ENCODE results near the gene ANKRD35. TPM values are rescaled to one million over a fixed set of nuclear protein-coding genes. Genes with fewer than 3 reads are reported as not detected.

The ANKRD35 gene
- total RNA-seq, 2 experiments from 2014 or later: 0.33 to 0.35 TPM

DNA sequence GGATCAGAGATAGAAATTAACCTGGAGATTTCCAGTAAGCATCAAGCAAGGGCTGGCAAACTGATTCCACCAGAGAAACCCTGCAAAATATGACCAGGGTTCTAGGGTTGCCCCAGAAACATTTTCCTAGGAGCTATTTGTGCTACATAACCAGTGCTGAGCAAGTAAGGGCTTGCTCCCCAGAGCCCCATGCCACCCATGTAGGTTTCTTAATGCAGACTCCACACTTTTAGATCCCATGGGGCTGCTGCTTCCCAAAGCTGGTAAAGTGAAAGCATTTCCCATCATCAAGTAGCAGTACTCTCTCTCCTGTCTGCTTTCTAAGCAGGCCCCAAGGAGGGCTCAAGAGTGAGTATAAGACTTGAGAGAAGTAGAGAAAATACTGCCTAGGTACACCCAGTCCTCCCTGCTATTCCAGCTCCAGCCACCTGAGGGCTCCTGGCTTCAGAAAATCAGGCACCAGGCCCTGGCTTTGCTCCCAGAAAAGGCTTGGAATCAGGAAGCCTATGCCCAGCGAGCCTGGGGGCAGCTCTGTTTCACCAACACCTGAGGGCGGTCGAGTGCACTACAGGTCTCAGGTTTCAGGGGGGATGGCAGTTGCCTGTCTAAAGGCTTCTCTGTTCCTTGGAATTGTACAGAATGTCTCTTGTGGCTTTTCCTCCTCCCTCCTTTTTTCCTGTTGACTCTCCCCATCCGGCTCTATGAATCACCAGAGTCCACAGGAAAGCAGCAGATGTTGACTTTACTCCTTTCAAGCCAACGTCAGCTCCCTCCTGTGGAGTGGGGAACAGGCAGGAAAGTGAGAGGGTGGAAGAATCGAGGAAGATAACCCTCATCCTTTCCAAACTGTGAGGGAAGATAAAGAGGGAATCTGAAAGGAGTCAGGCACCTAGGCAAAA is 6.2 kb upstream of the ANKRD35 start:
- POLR2A ChIA-PET: interaction anchor here (0.6 to 2.4 kb wide), 10 partner anchors 11 to 87 kb away, joined by 3 to 11 read pairs (median 4); partner anchors contain the start of genes ANKRD34A, ITGA10, NUDT17 and PIAS3
- peaks cover 2% of the 10 kb centered on the region for H3K27me3 Mint-ChIP-seq
- H3K4me1 Mint-ChIP-seq: peaks cover under 1% of the 10 kb centered on the region
- no peak overlapping the region for H3K4me3 Mint-ChIP-seq
- no peak overlapping the region for H3K27ac Mint-ChIP-seq
- DNase-seq: peak; percentile 66
- H3K36me3 Mint-ChIP-seq (ENCODE audit: low read depth): no peaks in the 10 kb centered on the region
- H3K9me3 Mint-ChIP-seq: no peaks in the 10 kb centered on the region
- CTCF ChIA-PET: interaction anchor here (0.8 to 2.5 kb wide), 22 partner anchors 9 to 160 kb away, joined by 3 to 16 read pairs (median 5); partner anchors contain the start of genes ANKRD34A, HJV, ITGA10 and NUDT17

GRCh38 chr1:145891143-145891542 is 5.5 kb upstream of the ANKRD35 start:
- H3K4me1 Mint-ChIP-seq: peaks cover 4% of the 10 kb centered on the region
- no peak overlapping the region for H3K27ac Mint-ChIP-seq
- CTCF ChIA-PET: interaction anchor here (0.8 to 2.5 kb wide), 20 partner anchors 9 to 141 kb away, joined by 3 to 16 read pairs (median 5); partner anchors contain the start of genes ANKRD34A, HJV, ITGA10 and NUDT17
- no peak overlapping the region for H3K4me3 Mint-ChIP-seq
- no peak for DNase-seq
- no peaks in the 10 kb centered on the region for H3K9me3 Mint-ChIP-seq
- H3K27me3 Mint-ChIP-seq: peaks cover 3% of the 10 kb centered on the region
- no peaks in the 10 kb centered on the region for H3K36me3 Mint-ChIP-seq (ENCODE audit: low read depth)
- POLR2A ChIA-PET: interaction anchor here (0.6 to 2.4 kb wide), 7 partner anchors 16 to 88 kb away, joined by 3 to 11 read pairs (median 4); partner anchors contain the start of genes ANKRD34A, ITGA10, NUDT17 and PIAS3

- peaks cover 11% of the 10 kb centered on the region for H3K27me3 Mint-ChIP-seq
- H3K4me1 Mint-ChIP-seq: peaks cover 15% of the 10 kb centered on the region
- no peak overlapping the region for H3K27ac Mint-ChIP-seq
- ChIA-PET CTCF (interaction anchor here (0.6 to 1.0 kb wide), 3 partner anchors 9 to 125 kb away, joined by 3 to 6 read pairs (median 3); no protein-coding TSS in a partner anchor), POLR2A (no interaction called here)
- no peak for DNase-seq
- H3K4me3 Mint-ChIP-seq: no peak overlapping the region
- no peaks in the 10 kb centered on the region for H3K9me3 Mint-ChIP-seq
- H3K36me3 Mint-ChIP-seq (ENCODE audit: low read depth): no peaks in the 10 kb centered on the region
These were observed 4.1 kb upstream of the ANKRD35 start for GRCh38 chr1:145889722-145890121.

GRCh38 chr1:145887631-145888030 is 2.0 kb upstream of the ANKRD35 start:
- POLR2A ChIA-PET: no interaction called here
- Mint-ChIP-seq H3K4me1 (peaks cover 17% of the 10 kb centered on the region), H3K9me3 (no peaks in the 10 kb centered on the region), H3K4me3 (no peak overlapping the region), H3K27me3 (peaks cover 28% of the 10 kb centered on the region), H3K27ac (no peak overlapping the region), H3K36me3 (ENCODE audit: low read depth) (no peaks in the 10 kb centered on the region)
- CTCF ChIA-PET: interaction anchor here (10.0 kb wide), 1 partner anchor 41 kb away, joined by 58 read pairs; the partner anchor contains the start of gene NUDT17
- no peak for DNase-seq

GRCh38 chr1:145886816-145887215 is 1.1 kb upstream of the ANKRD35 start:
- peaks cover 30% of the 10 kb centered on the region for H3K27me3 Mint-ChIP-seq
- ChIA-PET CTCF (interaction anchor here (0.7 to 10.0 kb wide), 6 partner anchors 13 to 146 kb away, joined by 3 to 58 read pairs (median 4); partner anchors contain the start of genes ITGA10, LIX1L and NUDT17), POLR2A (interaction anchor here (1.7 to 2.1 kb wide), 2 partner anchors 27 to 78 kb away, joined by 7 to 11 read pairs; partner anchors contain the start of genes ANKRD34A, PIAS3 and POLR3GL)
- peaks cover 17% of the 10 kb centered on the region for H3K4me1 Mint-ChIP-seq
- DNase-seq: no peak
- H3K36me3 Mint-ChIP-seq (ENCODE audit: low read depth): no peaks in the 10 kb centered on the region
- no peak overlapping the region for H3K27ac Mint-ChIP-seq
- no peaks in the 10 kb centered on the region for H3K9me3 Mint-ChIP-seq
- H3K4me3 Mint-ChIP-seq: peak overlapping the region; percentile 46

DNA sequence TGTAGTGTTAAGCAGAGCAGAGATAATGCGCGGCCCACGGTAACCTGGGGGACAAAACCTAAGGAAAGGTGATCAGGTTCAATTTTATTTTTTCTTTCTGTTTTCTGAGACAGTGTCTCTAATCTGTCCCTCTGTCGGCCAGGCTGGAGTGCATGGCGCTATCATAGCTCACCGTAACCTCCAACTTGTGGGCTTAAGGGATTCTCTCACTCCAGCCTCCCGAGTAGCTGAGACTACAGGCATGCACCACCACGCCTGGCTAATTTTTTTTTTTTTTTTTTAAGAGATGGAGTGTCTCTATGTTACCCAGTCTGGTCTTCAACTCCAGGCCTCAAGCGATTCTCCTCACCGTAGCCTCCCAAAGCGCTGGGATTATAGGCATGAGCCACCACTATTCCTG is 724 bp upstream of the ANKRD35 start:
- Mint-ChIP-seq H3K27ac (no peak overlapping the region), H3K36me3 (ENCODE audit: low read depth) (no peaks in the 10 kb centered on the region), H3K4me1 (peaks cover 17% of the 10 kb centered on the region), H3K9me3 (no peaks in the 10 kb centered on the region), H3K4me3 (peak overlapping the region; percentile 75), H3K27me3 (peaks cover 30% of the 10 kb centered on the region)
- POLR2A ChIA-PET: interaction anchor here (0.9 to 2.1 kb wide), 3 partner anchors 27 to 78 kb away, joined by 3 to 11 read pairs (median 7); partner anchors contain the start of genes ANKRD34A, PIAS3 and POLR3GL
- CTCF ChIA-PET: interaction anchor here (0.7 to 10.0 kb wide), 6 partner anchors 13 to 147 kb away, joined by 3 to 58 read pairs (median 4); partner anchors contain the start of genes ITGA10, LIX1L and NUDT17
- DNase-seq: no peak

GRCh38 chr1:145884675-145885074 is 991 bp downstream of the ANKRD35 start:
- POLR2A ChIA-PET: no interaction called here

DNA sequence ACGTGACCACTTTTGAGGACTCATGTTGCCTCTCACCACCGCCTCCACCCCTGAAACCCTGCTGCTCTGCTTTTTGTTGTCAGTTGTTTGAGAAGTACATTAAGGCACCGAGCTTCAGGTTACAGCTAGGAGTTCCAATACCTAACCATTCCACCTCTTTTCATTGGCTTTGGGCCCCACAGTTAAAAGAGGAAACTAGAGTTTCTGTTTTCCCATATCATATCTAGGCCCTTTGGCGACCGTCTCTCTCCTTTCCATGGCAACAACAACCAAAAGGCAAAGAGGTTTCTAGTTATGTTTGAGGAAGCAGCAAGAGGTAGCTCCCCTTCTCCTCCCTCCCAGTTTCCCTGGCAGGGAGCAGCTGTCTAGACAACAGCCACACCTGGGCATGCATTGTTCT is 5.9 kb downstream of the ANKRD35 start:
- no peak overlapping the region for H3K27ac Mint-ChIP-seq
- H3K4me3 Mint-ChIP-seq: no peak overlapping the region
- DNase-seq: no peak
- ChIA-PET POLR2A (interaction anchor here (1.2 to 1.7 kb wide), 4 partner anchors 12 to 78 kb away, joined by 3 read pairs; partner anchors contain the start of genes LIX1L and PIAS3), CTCF (interaction anchor here (0.8 to 10.0 kb wide), 5 partner anchors 10 to 34 kb away, joined by 3 to 58 read pairs (median 8); partner anchors contain the start of genes NUDT17 and PIAS3)
- no peaks in the 10 kb centered on the region for H3K9me3 Mint-ChIP-seq
- H3K36me3 Mint-ChIP-seq (ENCODE audit: low read depth): no peaks in the 10 kb centered on the region
- H3K27me3 Mint-ChIP-seq: peaks cover 40% of the 10 kb centered on the region
- H3K4me1 Mint-ChIP-seq: peaks cover 8% of the 10 kb centered on the region

More at GRCh38 chr1:145884675-145885074, 991 bp downstream of the ANKRD35 start:
- H3K4me3 Mint-ChIP-seq: peak overlapping the region; percentile 75
- no peaks in the 10 kb centered on the region for H3K9me3 Mint-ChIP-seq
- no peak overlapping the region for H3K27ac Mint-ChIP-seq
- peaks cover 17% of the 10 kb centered on the region for H3K4me1 Mint-ChIP-seq
- CTCF ChIA-PET: interaction anchor here (10.0 kb wide), 1 partner anchor 38 kb away, joined by 58 read pairs; the partner anchor contains the start of gene NUDT17
- peaks cover 33% of the 10 kb centered on the region for H3K27me3 Mint-ChIP-seq
- DNase-seq: no peak
- no peaks in the 10 kb centered on the region for H3K36me3 Mint-ChIP-seq (ENCODE audit: low read depth)

GRCh38 chr1:145878724-145879123 is 6.9 kb downstream of the ANKRD35 start:
- no peak overlapping the region for H3K27ac Mint-ChIP-seq
- ChIA-PET CTCF (interaction anchor here (2.5 to 10.0 kb wide), 3 partner anchors 13 to 32 kb away, joined by 8 to 58 read pairs (median 12); partner anchors contain the start of genes NUDT17 and PIAS3), POLR2A (interaction anchor here (0.8 to 1.3 kb wide), 2 partner anchors 20 to 32 kb away, joined by 3 read pairs; partner anchors contain the start of gene PIAS3)
- H3K4me1 Mint-ChIP-seq: peaks cover 6% of the 10 kb centered on the region
- no peak for DNase-seq
- H3K9me3 Mint-ChIP-seq: no peaks in the 10 kb centered on the region
- peaks cover 39% of the 10 kb centered on the region for H3K27me3 Mint-ChIP-seq
- H3K4me3 Mint-ChIP-seq: no peak overlapping the region
- no peaks in the 10 kb centered on the region for H3K36me3 Mint-ChIP-seq (ENCODE audit: low read depth)

- no peaks in the 10 kb centered on the region for H3K9me3 Mint-ChIP-seq
- ChIA-PET POLR2A (no interaction called here), CTCF (interaction anchor here (10.0 kb wide), 1 partner anchor 32 kb away, joined by 58 read pairs; the partner anchor contains the start of gene NUDT17)
- H3K27me3 Mint-ChIP-seq: peaks cover 38% of the 10 kb centered on the region
- H3K4me1 Mint-ChIP-seq: peaks cover 6% of the 10 kb centered on the region
- no peak overlapping the region for H3K27ac Mint-ChIP-seq
- H3K36me3 Mint-ChIP-seq (ENCODE audit: low read depth): no peaks in the 10 kb centered on the region
- no peak overlapping the region for H3K4me3 Mint-ChIP-seq
- no peak for DNase-seq
These were observed 7.7 kb downstream of the ANKRD35 start for GRCh38 chr1:145877923-145878486.

DNA sequence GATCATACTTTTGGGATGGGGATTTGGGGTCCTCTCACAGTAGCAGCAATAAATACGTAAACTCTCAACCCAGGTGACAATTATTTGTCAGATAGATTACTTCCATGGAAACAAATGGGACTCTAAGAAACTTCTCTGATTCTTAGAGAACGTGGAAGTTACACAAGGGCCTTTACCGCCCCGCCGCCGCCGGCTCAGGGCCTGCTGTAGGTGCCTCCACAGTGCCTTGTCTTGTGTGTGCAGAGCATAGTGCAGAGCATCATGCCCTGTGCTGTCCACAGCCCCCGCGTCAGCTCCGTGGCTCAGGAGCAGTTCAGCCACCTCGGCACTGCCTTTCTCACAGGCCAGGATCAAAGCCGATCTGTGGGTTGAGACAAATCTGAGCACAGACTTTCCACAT is 11.0 kb downstream of the ANKRD35 start:
- peaks cover 47% of the 10 kb centered on the region for H3K27me3 Mint-ChIP-seq
- DNase-seq: no peak
- CTCF ChIA-PET: no interaction called here
- H3K4me1 Mint-ChIP-seq: peaks cover 24% of the 10 kb centered on the region
- H3K27ac Mint-ChIP-seq: no peak overlapping the region
- no peak overlapping the region for H3K4me3 Mint-ChIP-seq
- no peaks in the 10 kb centered on the region for H3K9me3 Mint-ChIP-seq
- POLR2A ChIA-PET: interaction anchor here (1.1 to 1.6 kb wide), 2 partner anchors 44 to 122 kb away, joined by 3 to 4 read pairs; partner anchors contain the start of genes PEX11B and TXNIP
- H3K36me3 Mint-ChIP-seq (ENCODE audit: low read depth): no peaks in the 10 kb centered on the region

Data from activated CD4-positive, alpha-beta memory T cell treated with anti-CD3 and anti-CD28 coated beads, Interleukin-2, amount 10 ng/mL, durations not matched to agents 7 days and 5 days (primary cell).